SK-MEL-5 (cell line): Measurements from ENCODE around the gene BTN3A1. TPM values are rescaled to one million over a fixed set of nuclear protein-coding genes. Genes with fewer than 3 reads are reported as not detected.
"Not testable (repeated sequence)": the region's sequence is repeated elsewhere in the genome, so short reads cannot be mapped to it uniquely, and the experiment has no call there.

Source experiments
- DNase-seq: peaks from one replicate; pipeline ENCODE4 v3.0.0-alpha.2; 2016; ENCODE audit warnings: low read depth, low spot score
- in situ Hi-C: cut with HindIII; loops from 2 replicates; pipeline ENCODE4 v1.10.0; 2016; ENCODE audit warnings: low sequenced_read_pairs, high pct_unique_total_duplicates, low pct_unique_long_range_greater_than_20kb
- total RNA-seq: library from RNA; depleted of rRNA; stranded (reverse); fragments of >200 nt; shearing (Covaris generic); gene quantifications from 2 replicates; pipeline ENCODE4 v1.2.3, GENCODE V29; 2014

Gene BTN3A1
- total RNA-seq, 1 experiment from 2014 or later, result 29.1 TPM

DNA sequence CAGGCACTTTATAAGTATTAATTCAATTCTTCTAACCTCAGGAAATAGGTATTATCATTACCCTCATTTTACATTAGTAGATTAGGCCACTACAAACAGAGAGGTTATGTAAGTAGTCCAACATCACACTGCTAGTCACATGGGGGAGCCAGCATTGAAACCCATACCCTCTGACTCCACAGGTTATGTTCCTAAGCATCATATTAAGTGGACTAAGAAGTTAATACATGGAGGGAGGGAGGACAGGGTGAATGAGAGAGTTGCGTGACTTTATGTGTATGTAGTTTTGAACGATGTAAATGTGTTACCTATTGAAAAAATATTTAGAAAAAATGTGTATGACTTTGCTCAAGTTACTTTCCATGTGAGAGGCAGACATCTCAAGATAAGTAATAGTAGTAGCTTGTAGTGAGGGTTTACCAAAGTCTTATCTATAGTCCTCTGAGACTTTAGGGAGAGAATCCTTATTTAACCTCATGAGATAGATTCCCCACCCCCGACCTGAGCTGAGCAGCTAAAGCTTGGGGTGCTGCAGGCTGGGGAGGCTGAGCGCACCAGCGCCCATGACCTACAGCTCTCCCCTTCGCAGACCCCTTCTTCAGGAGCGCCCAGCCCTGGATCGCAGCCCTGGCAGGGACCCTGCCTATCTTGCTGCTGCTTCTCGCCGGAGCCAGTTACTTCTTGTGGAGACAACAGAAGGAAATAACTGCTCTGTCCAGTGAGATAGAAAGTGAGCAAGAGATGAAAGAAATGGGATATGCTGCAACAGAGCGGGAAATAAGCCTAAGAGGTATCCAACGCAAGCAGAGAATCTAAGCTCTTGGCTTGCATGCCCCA is 29.5 kb upstream of the BTN3A1 start:
- DNase-seq, result no peak
- in situ Hi-C loops, result no loop called here

- no peak for DNase-seq
- in situ Hi-C loops, result no loop called here
Observed at GRCh38 chr6:26375270-26375669, 26.8 kb upstream of the BTN3A1 start.

DNA sequence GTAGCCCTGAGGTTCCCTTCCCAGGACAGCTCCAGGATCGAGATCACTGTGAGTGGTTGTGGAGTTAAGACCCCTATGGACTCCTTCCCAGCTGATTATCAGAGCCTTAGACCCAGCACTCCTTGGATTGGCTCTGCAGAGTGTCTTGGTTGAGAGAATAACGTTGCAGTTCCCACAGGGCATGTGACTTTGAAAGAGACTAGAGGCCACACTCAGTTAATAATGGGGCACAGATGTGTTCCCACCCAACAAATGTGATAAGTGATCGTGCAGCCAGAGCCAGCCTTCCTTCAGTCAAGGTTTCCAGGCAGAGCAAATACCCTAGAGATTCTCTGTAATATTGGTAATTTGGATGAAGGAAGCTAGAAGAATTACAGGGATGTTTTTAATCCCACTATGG is 24.4 kb upstream of the BTN3A1 start:
- in situ Hi-C loops, result no loop called here

GRCh38 chr6:26378143-26378542 is 23.9 kb upstream of the BTN3A1 start:
- DNase-seq, in situ Hi-C loops: not testable (repeated sequence)

More for the DNA sequence above, 24.4 kb upstream of the BTN3A1 start:
- no peak for DNase-seq

- DNase-seq, result peak; percentile 86
- in situ Hi-C loops, result no loop called here
Observed at GRCh38 chr6:26379292-26379691, 22.8 kb upstream of the BTN3A1 start.

DNA sequence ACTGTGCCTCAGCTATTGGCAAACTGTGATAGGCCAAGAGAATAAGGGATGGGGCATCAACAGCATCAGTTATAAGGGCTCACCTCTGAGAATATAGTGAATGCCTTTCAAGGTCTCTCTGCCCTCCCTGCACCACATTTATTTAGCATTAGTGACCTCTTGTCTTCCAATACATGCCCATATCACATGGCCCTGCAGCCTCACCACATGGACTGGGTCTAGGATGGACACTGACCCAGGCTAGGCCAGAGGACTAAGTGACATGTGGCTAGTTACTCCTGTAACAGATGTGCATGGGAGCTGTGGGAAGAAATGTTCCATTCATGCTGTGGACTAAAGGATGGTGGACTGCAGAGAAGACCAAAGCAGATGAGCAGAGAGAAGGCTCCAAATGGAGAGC is 22.3 kb upstream of the BTN3A1 start:
- in situ Hi-C loops, result no loop called here
- no peak for DNase-seq

- no peak for DNase-seq
- in situ Hi-C loops, result no loop called here
Observed at GRCh38 chr6:26380256-26380655, 21.8 kb upstream of the BTN3A1 start.

DNA sequence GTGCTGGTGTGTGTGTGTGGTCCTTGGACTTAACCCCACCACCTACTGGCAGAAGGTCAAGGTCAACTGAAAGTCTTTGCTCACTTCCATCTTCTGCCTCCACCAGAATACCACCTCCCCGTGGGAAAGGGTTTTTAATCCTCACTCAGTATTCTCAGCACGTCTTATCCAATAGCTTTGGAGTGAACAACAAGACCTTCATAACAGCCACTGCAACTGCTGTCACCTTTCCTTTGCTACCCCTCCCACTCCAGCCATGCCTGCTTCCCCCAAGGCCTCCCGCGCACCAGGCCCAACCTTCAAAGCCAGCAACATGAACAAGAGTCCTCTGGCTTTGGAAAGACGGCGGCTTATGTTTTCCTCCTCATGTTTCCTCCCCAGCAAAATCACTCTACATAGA is 20.0 kb upstream of the BTN3A1 start:
- in situ Hi-C loops, result no loop called here
- DNase-seq, result no peak

DNA sequence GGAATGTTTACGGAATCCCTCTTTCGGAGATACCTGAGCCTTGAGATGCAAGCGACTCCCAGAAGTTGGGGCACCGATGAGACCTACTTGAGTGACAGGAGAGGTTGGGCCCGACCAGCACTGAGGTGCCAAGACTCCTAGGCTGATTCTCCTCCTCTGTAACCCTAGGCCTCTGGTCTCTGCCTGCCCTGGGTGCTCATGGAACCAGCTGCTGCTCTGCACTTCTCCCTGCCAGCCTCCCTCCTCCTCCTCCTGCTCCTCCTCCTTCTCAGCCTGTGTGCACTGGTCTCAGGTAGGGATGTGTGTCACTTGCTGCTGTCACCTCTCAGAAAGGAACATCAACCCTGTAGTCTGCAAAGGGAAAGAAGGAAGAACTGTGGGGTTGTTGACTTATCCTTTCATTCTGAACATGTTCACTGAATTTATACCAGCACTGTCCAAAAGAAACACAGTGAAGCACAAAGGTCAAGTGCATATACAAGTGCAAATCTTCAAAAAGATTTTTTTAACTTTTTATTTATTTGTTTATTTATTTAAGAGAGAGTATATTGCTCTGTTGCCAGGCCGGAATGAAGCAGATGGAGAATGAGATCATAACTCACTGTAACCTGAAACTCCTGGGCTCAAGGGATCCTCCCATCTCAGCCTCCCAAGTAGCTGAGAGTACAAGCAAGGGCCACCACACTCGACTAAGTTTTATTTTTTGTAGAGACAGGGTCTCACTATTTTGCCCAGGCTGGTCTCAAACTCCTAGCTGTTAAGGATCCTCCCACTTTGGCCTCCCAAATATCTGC is 18.3 kb upstream of the BTN3A1 start:
- in situ Hi-C loops, result no loop called here
- no peak for DNase-seq

DNA sequence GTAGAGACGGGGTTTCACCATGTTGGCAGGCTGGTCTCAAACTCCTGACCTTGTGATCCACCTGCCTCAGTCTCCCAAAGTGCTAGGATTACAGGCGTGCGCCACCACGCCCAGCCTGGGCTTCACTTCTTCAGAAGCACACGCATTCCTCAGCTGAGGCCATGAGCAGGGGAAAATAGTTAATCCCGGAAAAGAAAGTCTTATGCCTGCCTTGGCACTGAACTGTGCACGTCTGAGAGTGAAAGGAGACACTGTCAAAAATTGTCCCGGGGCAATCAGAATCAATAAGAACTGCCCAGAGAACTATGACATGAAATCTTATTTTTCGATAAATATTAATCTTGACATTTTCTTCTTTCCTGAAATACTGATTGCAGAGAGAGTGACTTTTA is 16.3 kb upstream of the BTN3A1 start:
- in situ Hi-C loops, result no loop called here
- peak; percentile 74 for DNase-seq

DNA sequence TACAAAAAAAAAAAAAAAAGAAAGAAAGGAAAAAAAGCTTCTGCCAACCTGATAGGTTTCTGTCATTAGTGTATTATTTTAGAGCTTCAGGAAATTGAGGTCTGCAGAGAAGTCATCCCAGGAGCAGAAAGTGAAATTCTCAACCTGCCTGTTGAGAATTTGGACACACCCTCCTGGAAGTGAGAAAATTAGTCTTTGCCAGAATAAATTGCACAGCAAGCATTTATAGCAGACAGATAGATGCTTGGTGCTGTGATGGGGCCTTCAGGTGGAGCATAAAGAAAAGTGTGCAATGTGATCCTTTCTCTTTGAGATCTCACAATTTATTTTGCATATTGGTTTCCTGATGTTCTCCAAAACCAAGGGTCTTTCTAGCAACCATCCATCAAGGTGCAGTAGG is 14.5 kb upstream of the BTN3A1 start:
- DNase-seq, result no peak
- in situ Hi-C loops, result no loop called here

- DNase-seq, result no peak
- in situ Hi-C loops, result no loop called here
Observed at GRCh38 chr6:26388014-26388413, 14.1 kb upstream of the BTN3A1 start.

DNA sequence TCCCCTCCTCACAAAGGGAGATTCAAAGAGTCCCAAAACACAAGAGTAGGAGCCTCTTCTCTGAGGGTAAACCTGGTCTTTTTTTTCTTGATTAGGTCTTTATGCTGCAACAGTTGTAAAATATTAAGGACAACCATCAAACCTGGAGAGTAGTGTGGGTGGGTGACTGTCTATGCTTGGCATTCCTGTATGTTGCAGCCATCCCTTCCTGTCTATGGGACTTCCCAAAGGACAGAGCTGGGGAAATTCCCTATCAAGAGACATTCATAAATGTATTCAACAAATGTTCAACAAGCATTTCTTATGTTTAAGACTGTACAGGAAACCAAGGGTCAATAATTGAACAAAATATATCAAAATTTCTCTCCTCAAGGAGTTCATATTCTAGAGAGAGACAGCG is 13.6 kb upstream of the BTN3A1 start:
- in situ Hi-C loops, result no loop called here
- DNase-seq, result no peak

- no peak for DNase-seq
- in situ Hi-C loops, result no loop called here
Observed at GRCh38 chr6:26389349-26389894, 12.7 kb upstream of the BTN3A1 start.

- no peak for DNase-seq
- in situ Hi-C loops, result no loop called here
Observed at GRCh38 chr6:26390531-26390930, 11.5 kb upstream of the BTN3A1 start.

- in situ Hi-C loops, result no loop called here
- DNase-seq, result no peak
Observed at GRCh38 chr6:26392932-26393636, 9.0 kb upstream of the BTN3A1 start.

DNA sequence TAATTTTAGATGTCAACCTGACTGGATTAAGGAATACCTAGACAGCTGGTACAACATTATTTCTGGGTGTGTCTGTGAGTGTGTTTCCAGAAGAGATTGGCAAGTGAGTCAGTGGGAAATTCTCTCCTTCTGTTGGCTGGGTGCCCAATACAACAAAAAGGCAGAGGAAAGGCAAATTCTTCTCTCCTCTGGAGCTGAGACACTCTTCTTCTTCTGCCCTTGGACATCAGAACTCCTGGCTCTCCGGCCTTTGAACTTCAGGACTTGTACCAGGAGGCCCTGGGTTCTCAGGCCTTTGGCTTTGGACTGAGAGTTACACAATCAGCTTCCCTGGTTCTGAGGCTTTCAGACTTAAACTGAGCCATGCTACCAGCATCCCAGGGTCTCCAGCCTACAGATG is 7.8 kb upstream of the BTN3A1 start:
- in situ Hi-C loops, result no loop called here
- no peak for DNase-seq

DNA sequence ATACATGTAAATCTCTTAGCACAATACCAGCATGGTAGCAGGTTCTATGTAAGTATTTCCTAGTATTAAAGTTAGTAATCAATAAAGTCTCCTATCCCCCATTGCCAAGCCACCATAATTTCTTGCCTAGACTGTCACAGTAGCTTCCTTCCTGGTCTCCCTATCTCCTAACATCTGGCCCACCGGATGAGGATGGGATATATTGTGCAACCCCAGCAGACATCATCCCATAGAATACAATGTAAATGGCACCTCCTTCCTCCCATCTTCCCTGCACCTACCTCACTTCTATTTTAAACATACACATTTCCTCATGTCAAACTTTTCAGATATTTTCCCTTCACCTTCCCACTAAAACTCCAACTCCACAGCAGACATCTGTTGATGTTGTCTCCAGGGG is 3.5 kb upstream of the BTN3A1 start:
- in situ Hi-C loops, result no loop called here
- DNase-seq, result no peak
